T-cell (primary cell): Measurements from ENCODE around the gene RPL41. TPM values are rescaled to one million over a fixed set of nuclear protein-coding genes. Genes with fewer than 3 reads are reported as not detected.

Source experiments
- ATAC-seq, 4 experiments: fragments of 200-7000 bp in 3 of 4; fragments of 150-1000 bp in 1 of 4; cut with Tn5 transposase; replicated peaks in 1 of 4; 1 replicate in 3 of 4; 2 replicates in 1 of 4; pipeline ENCODE4 v1.10.0; 2021; ENCODE audit warnings: moderate library complexity in 3 of 4, mild to moderate bottlenecking in 2 of 4, moderate number of reproducible peaks in 1 of 4
- CTCF ChIA-PET, 2 donors: fragments of 300-600 bp; sonication (Branson Sonifier 250); formaldehyde crosslinking; loops; one replicate each; lab custom pipeline; 2022; ENCODE audit warnings: antibody characterized with exemption in 2 of 2; lab: Charles Lee
- POLR2A ChIA-PET, 2 donors: fragments of 300-600 bp; sonication (Branson Sonifier 250); formaldehyde crosslinking; loops; one replicate each; lab custom pipeline; 2022; ENCODE audit warnings: antibody characterized with exemption in 2 of 2; lab: Charles Lee
- DNase-seq, 35 experiments: peaks; one replicate each; pipeline versions ENCODE4 v3.0.0 to v3.0.0-alpha.2; 2013 to 2023
- H3K27ac ChIP-seq: one replicate; pipeline ENCODE4 v1.5.1; 2013; ENCODE audit warnings: low read length
- H3K27me3 ChIP-seq, 2 experiments: replicated peaks in 1 of 2; 1 replicate in 1 of 2; 2 replicates in 1 of 2; pipeline versions ENCODE4 v1.6.1 to v1.7.0; 2013; ENCODE audit warnings: low read length in 1 of 2, mixed read lengths in 1 of 2; ENCODE audit not compliant: control insufficient read depth in 2 of 2, insufficient read depth in 2 of 2; ENCODE audit errors: extremely low read depth in 1 of 2
- H3K36me3 ChIP-seq, 2 donors: 1 replicate in 1 of 2; 2 replicates in 1 of 2; pipeline versions ENCODE4 v1.6.1 to v1.7.0; 2013; ENCODE audit warnings: low read length in 1 of 2; ENCODE audit not compliant: control insufficient read depth in 2 of 2, insufficient read depth in 1 of 2; ENCODE audit errors: extremely low read depth in 1 of 2
- H3K4me1 ChIP-seq, 2 experiments: 1 replicate in 1 of 2; 2 replicates in 1 of 2; pipeline versions ENCODE4 v1.6.1 to v1.7.0; 2013; ENCODE audit warnings: low read length in 2 of 2, mixed read lengths in 1 of 2; ENCODE audit not compliant: insufficient read depth in 2 of 2, control insufficient read depth in 1 of 2; ENCODE audit errors: extremely low read depth in 1 of 2
- H3K4me3 ChIP-seq, 2 donors: 1 replicate in 1 of 2; 2 replicates in 1 of 2; pipeline versions ENCODE4 v1.5.1 to v1.7.0; 2013; ENCODE audit warnings: mild to moderate bottlenecking in 2 of 2, low read length in 1 of 2, moderate library complexity in 1 of 2; ENCODE audit not compliant: control insufficient read depth in 1 of 2; ENCODE audit errors: extremely low read depth in 1 of 2
- H3K9me3 ChIP-seq: 2 replicates; pipeline ENCODE4 v1.7.0; 2013
- H3K27ac Mint-ChIP-seq, 2 donors: one replicate each; pipeline ENCODE4 v1.8.0; 2020 to 2021; ENCODE audit warnings: mild to moderate bottlenecking in 2 of 2, mixed read lengths in 2 of 2
- H3K27me3 Mint-ChIP-seq, 2 donors: one replicate each; pipeline ENCODE4 v1.8.0; 2021 to 2022; ENCODE audit warnings: mixed read lengths in 2 of 2
- H3K36me3 Mint-ChIP-seq: one replicate; pipeline ENCODE4 v1.8.0; 2021; ENCODE audit warnings: mixed read lengths
- H3K4me1 Mint-ChIP-seq, 3 donors: one replicate each; pipeline ENCODE4 v1.8.0; 2020 to 2022; ENCODE audit warnings: mixed read lengths in 3 of 3, mild to moderate bottlenecking in 1 of 3
- H3K4me3 Mint-ChIP-seq, 3 donors: one replicate each; pipeline ENCODE4 v1.8.0; 2020 to 2022; ENCODE audit warnings: mild to moderate bottlenecking in 3 of 3, mixed read lengths in 3 of 3, moderate library complexity in 3 of 3
- H3K9me3 Mint-ChIP-seq, 3 donors: one replicate each; pipeline ENCODE4 v1.8.0; 2020 to 2022; ENCODE audit warnings: mixed read lengths in 3 of 3
- WGBS: methylation state at CpG from one replicate; pipeline ENCODE4 v1.1.5; 2013; ENCODE audit warnings: missing lambda C conversion rate; ENCODE audit not compliant: insufficient coverage; 5-methylcytosine and 5-hydroxymethylcytosine counted together
- total RNA-seq, 35 experiments: library from RNA in 6 of 35; stranded (reverse) in 6 of 35; fragments of 120-200 nt in 1 of 35; gene quantifications; one replicate each; pipeline versions ENCODE4 v1.2.1 to v1.2.4 and lab custom pipeline; 2013 to 2026

RPL41 gene
- total RNA-seq, 5 donors from 2014 or later (not counting 1 experiment from before 2014, with no cell fraction given): 4,612 to 5,648 (median 5,133) TPM

DNA sequence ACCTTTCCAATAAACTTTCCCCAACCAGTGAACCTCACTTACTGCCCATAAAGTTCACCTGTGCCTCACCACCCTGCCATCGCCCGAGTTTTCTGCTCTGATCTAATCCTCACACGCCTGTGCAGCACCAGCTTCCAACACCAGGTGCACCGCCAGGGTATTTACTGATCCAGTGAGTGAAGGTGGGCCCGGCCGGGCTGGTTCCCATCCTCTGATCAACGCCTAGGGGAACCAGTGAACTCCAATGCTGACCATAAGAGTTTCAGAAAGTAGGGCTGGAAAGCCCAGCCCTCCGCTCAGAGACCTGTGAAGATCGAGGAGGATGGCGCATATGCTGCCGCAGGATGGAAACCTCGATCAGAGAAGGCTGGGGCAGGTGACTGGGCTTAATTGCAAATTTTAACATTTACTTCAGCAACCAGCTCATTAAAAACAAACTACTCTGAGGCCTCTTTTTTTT lies 35.3 kb downstream of the RPL41 start:
- ATAC-seq (peak; percentile 66 to 73 (median 72)), DNase-seq (peak; percentile 41 to 76 (median 60))
- H3K36me3 ChIP-seq: peaks cover 3 to 5% of the 10 kb centered on the region in 2 donors
- Mint-ChIP-seq H3K36me3 (peaks cover 4% of the 10 kb centered on the region), H3K4me1 (peaks cover 27 to 42% (median 39%) of the 10 kb centered on the region in 3 donors), H3K9me3 (no peaks in the 10 kb centered on the region), H3K27me3 (no peaks in the 10 kb centered on the region), H3K27ac (peak overlapping the region; percentile 96 to 99), H3K4me3 (peak overlapping the region; percentile 85 to 93 (median 93))
- ChIA-PET CTCF (interaction anchor here (0.6 to 1.9 kb wide), 12 partner anchors 9 to 182 kb away, joined by 3 to 16 read pairs (median 4); partner anchors contain the start of genes ESYT1 (in 2 of the 2), PAN2 (in 1 of the 2), RNF41 (in 1 of the 2) and SMARCC2 (in 1 of the 2)), POLR2A (interaction anchor here (0.5 to 0.6 kb wide), 3 partner anchors 38 to 178 kb away, joined by 3 to 12 read pairs (median 4); no protein-coding TSS in a partner anchor)
- H3K4me3 ChIP-seq: peak overlapping the region; percentile 58 to 80
- peaks cover 11 to 21% of the 10 kb centered on the region in 2 experiments for H3K4me1 ChIP-seq
- H3K27me3 ChIP-seq: no peaks in the 10 kb centered on the region
- no peaks in the 10 kb centered on the region for H3K9me3 ChIP-seq
- H3K27ac ChIP-seq: peak overlapping the region; percentile 87
- WGBS: under 1% methylated on average over 12 of the region's 12 CpGs

DNA sequence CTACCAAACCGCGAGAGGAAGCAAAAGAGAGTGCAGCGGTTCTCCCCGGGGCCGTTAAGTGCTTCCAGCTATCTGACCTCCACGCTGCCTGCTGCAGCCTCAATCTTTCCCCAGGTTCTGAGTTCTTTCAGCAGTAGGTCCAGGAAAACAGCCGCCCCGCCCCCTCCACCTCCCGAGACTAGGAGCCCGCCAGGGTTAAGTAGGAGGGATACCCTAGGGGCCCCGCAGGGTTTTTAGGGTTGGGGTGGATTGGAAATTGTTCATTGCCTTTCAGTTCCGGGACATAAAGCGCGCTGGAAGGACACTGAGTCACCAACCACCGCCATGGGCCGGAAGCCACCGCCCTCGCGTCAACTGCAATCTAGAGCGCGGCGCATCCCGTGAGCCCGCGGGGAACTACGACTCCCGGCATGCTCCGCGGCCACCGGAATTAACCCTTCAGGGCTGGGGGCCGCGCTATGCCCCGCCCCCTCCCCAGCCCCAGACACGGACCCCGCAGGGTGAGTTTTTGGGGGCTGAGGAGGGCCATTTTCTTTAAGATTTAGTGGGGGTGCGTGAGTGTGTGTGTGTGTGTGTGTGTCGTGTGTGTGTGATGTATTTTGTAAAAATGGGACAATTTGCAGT lies 35.8 kb downstream of the RPL41 start, which contains the start of gene MYL6B:
MYL6B (plus strand) TSS at position 456 of the 624 bp plus-strand sequence. CDS start 1,332 bp downstream, outside the sequence.
- ChIA-PET CTCF (interaction anchor here (0.6 to 1.9 kb wide), 11 partner anchors 8 to 181 kb away, joined by 3 to 16 read pairs (median 4); partner anchors contain the start of genes ESYT1 (in 2 of the 2), PAN2 (in 1 of the 2), RNF41 (in 1 of the 2) and SMARCC2 (in 1 of the 2)), POLR2A (interaction anchor here (0.6 kb wide), 2 partner anchors 42 to 179 kb away, joined by 3 to 4 read pairs; no protein-coding TSS in a partner anchor)
- Mint-ChIP-seq H3K27ac (peak within 1 kb of the TSS; percentile 96 to 99), H3K36me3 (peaks cover 4% of the 10 kb centered on the region), H3K4me3 (peak within 1 kb of the TSS; percentile 85 to 93 (median 93)), H3K9me3 (no peaks in the 10 kb centered on the region), H3K4me1 (peaks cover 28 to 43% (median 42%) of the 10 kb centered on the region in 3 donors), H3K27me3 (no peaks in the 10 kb centered on the region)
- Histone ChIP-seq H3K27me3 (no peaks in the 10 kb centered on the region), H3K4me3 (peak within 1 kb of the TSS; percentile 58 to 80), H3K36me3 (peaks cover 3 to 5% of the 10 kb centered on the region in 2 donors), H3K4me1 (peaks cover 11 to 26% of the 10 kb centered on the region in 2 experiments), H3K27ac (peak within 1 kb of the TSS; percentile 87), H3K9me3 (no peaks in the 10 kb centered on the region)
- ATAC-seq: peak; percentile 93 to 94 (median 93)
- WGBS: under 1% methylated on average over 22 of the region's 37 CpGs
- peak; percentile 80 to 95 (median 89) for DNase-seq

DNA sequence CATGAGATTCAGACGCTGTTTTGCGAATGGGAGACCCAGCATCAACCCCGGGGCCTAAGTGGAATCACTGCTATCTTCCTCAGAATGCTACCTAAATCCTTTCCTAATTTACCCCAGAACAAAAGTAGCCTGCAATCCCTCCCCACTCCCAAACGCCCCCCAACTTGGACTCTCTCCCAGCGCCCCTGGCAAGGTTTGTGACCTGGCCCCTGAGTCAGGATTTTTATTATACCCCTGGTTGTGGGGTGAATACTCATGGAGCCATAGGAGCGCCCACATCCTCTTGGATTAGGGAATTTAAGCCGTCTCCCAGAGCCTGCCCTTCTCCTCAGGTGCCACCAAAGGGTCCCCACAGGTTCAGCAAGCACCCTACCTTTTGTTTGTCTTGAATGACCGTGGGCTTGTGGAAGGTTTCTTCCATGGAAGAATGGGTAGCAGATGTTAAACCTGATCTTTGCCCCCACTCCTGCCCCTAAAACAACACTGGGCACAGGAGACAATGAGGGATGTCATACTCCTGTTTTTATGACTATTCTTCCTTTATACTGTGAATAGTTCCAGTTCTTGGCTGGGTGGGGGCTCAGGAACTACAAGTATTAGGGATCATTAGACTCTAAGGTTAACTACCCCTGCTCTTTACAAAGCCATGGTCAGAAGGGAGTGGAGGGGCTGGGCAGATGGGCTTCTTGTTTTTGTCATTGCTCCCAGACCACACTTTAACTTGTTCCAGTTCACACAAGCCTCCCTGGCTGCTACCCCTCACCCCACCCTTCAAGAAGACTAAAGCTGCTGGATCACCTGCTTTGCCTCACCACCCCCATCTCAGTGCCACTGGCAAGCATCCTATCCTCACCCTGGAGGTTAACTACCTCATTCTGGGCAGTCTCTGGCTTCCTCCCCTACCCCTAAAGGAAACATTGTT lies 36.6 kb downstream of the RPL41 start:
- Mint-ChIP-seq H3K9me3 (no peaks in the 10 kb centered on the region), H3K27ac (peak overlapping the region; percentile 96 to 99), H3K4me1 (peaks cover 33 to 51% (median 47%) of the 10 kb centered on the region in 3 donors), H3K36me3 (peaks cover 4% of the 10 kb centered on the region), H3K27me3 (no peaks in the 10 kb centered on the region), H3K4me3 (peak overlapping the region; percentile 85 to 93 (median 93))
- H3K27ac ChIP-seq: peak overlapping the region; percentile 87
- H3K4me1 ChIP-seq: peaks cover 11 to 32% of the 10 kb centered on the region in 2 experiments
- H3K36me3 ChIP-seq: peaks cover 3 to 5% of the 10 kb centered on the region in 2 donors
- no peaks in the 10 kb centered on the region for H3K9me3 ChIP-seq
- peak overlapping the region; percentile 58 to 80 for H3K4me3 ChIP-seq
- ChIA-PET CTCF (interaction anchor here in 1 of 2 donors (1.0 kb wide), 1 partner anchor 207 kb away, joined by 3 read pairs; the partner anchor contains the start of gene STAT2), POLR2A (no interaction called here)
- no peaks in the 10 kb centered on the region for H3K27me3 ChIP-seq
- WGBS: 0% methylated on average over 2 of the region's 8 CpGs
- ATAC-seq: no peak
- DNase-seq: no peak

DNA sequence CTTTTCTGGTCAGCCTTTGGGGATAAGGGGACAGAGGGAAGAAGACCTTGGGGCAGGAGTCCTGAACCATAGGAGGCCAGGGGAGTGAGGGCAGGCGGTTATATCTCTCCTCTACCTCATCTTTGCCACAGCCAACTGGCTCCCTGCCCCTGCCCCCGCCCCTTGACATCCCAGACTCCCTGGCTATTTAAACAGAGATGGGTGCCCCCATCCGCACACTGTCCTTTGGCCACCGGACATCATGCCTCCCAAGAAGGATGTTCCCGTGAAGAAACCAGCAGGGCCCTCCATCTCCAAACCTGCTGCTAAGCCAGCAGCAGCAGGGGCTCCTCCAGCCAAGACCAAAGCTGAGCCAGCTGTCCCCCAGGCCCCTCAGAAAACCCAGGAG lies 37.2 kb downstream of the RPL41 start:
- Histone ChIP-seq H3K27ac (no peak overlapping the region), H3K27me3 (no peaks in the 10 kb centered on the region), H3K9me3 (no peaks in the 10 kb centered on the region), H3K4me1 (peaks cover 11 to 32% of the 10 kb centered on the region in 2 experiments), H3K36me3 (peaks cover 3 to 5% of the 10 kb centered on the region in 2 donors), H3K4me3 (no peak overlapping the region)
- Mint-ChIP-seq H3K27me3 (no peaks in the 10 kb centered on the region), H3K4me3 (peak overlapping the region in 2 of 3 donors; percentile 85 to 93), H3K9me3 (no peaks in the 10 kb centered on the region), H3K27ac (no peak overlapping the region), H3K4me1 (peaks cover 33 to 56% (median 49%) of the 10 kb centered on the region in 3 donors), H3K36me3 (peaks cover 7% of the 10 kb centered on the region)
- no peak for ATAC-seq
- WGBS: 89% methylated on average over 4 of the region's 5 CpGs
- ChIA-PET POLR2A (no interaction called here), CTCF (interaction anchor here (0.5 to 1.1 kb wide), 3 partner anchors 18 to 206 kb away, joined by 3 to 4 read pairs (median 4); partner anchors contain the start of genes ESYT1 (in 1 of the 2) and STAT2 (in 1 of the 2))
- DNase-seq: no peak

DNA sequence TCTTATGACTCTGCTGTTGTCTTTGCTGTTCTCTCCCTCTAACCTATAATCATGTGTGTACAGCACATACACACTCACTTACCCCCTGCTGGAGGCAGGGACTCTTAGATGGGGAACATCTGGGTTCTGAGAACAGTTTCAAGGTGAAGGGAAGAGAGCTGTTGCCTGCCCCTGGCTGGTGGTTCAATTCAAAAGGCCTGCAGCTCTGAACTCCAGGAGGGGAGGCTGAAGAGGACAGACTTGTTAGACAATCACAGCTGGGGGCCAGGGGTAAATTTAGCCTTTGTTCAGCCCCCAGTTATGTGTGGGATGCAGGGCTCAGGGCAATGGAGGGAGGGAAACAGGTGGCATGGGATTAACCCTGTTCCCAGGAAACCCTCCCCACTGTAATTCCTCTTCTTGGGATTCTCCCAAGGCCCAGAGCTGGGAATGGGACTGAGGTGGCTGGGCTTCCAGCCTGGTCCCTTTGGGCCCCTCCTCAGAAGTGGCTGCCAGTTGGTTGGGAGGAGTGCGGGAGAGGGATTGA lies 37.9 kb downstream of the RPL41 start:
- no peak overlapping the region for H3K27ac Mint-ChIP-seq
- no CpG with 5 or more reads among the region's 1 CpG for WGBS
- CTCF ChIA-PET: interaction anchor here (0.5 to 1.1 kb wide), 3 partner anchors 18 to 205 kb away, joined by 3 to 4 read pairs (median 4); partner anchors contain the start of genes ESYT1 (in 1 of the 2) and STAT2 (in 1 of the 2)

More for the DNA sequence above, 37.9 kb downstream of the RPL41 start:
- no peaks in the 10 kb centered on the region for H3K27me3 Mint-ChIP-seq
- no peaks in the 10 kb centered on the region for H3K9me3 Mint-ChIP-seq
- peaks cover 11 to 38% of the 10 kb centered on the region in 2 experiments for H3K4me1 ChIP-seq
- no peak overlapping the region for H3K4me3 ChIP-seq
- no peaks in the 10 kb centered on the region for H3K9me3 ChIP-seq
- H3K27ac ChIP-seq: no peak overlapping the region
- H3K4me3 Mint-ChIP-seq: no peak overlapping the region
- peaks cover 39 to 62% (median 55%) of the 10 kb centered on the region in 3 donors for H3K4me1 Mint-ChIP-seq
- H3K36me3 Mint-ChIP-seq: peaks cover 11% of the 10 kb centered on the region
- DNase-seq (no peak), ATAC-seq (no peak)
- peaks cover 3 to 5% of the 10 kb centered on the region in 2 donors for H3K36me3 ChIP-seq
- POLR2A ChIA-PET: interaction anchor here in 1 of 2 donors (0.7 kb wide), 1 partner anchor 492 kb away, joined by 3 read pairs; no protein-coding TSS in a partner anchor
- no peaks in the 10 kb centered on the region for H3K27me3 ChIP-seq
